Measurements from ENCODE around the gene NF1.

DNA sequence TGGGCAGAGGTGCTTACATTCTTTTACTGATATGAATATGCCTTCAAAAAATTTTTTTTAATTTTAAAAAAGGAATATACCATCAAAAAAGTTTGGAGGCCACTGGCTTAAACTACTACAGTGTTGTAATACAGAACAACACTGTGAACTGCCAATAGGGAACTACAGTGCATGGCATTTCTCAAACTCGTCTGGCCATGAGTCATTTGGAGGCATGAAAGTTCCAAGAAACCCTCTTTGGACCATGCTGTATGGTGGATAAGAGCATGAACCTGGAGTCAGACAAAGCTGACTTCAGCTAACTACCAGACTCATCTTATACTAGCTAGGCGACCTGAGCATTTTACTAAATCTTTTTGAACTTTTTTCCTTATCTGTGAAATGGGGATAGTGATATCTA lies 9.2 kb upstream of the NF1 start:
- TF ChIP-seq HOXB13 (CRISPR knock-in tag; IDR thresholded peaks at IDR 0.05; ENCODE audit: low read depth) = no peak
- TF ChIP-seq ESRRA (IDR thresholded peaks at IDR 0.05; ENCODE audit: borderline replicate concordance, low read length) = no peak
- TF ChIP-seq POLR2A (IDR thresholded peaks at IDR 0.05; ENCODE audit: low read length) = no peak
- no peak for TF ChIP-seq JUN (IDR thresholded peaks at IDR 0.05)
- no peak for TF ChIP-seq CEBPB (IDR thresholded peaks at IDR 0.05)
- TF ChIP-seq, protein P1, sequence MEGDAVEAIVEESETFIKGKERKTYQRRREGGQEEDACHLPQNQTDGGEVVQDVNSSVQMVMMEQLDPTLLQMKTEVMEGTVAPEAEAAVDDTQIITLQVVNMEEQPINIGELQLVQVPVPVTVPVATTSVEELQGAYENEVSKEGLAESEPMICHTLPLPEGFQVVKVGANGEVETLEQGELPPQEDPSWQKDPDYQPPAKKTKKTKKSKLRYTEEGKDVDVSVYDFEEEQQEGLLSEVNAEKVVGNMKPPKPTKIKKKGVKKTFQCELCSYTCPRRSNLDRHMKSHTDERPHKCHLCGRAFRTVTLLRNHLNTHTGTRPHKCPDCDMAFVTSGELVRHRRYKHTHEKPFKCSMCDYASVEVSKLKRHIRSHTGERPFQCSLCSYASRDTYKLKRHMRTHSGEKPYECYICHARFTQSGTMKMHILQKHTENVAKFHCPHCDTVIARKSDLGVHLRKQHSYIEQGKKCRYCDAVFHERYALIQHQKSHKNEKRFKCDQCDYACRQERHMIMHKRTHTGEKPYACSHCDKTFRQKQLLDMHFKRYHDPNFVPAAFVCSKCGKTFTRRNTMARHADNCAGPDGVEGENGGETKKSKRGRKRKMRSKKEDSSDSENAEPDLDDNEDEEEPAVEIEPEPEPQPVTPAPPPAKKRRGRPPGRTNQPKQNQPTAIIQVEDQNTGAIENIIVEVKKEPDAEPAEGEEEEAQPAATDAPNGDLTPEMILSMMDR (IDR thresholded peaks at IDR 0.05) = no peak
- TF ChIP-seq EP300 (IDR thresholded peaks at IDR 0.05) = no peak
- TF ChIP-seq MAZ (IDR thresholded peaks at IDR 0.05; ENCODE audit: borderline replicate concordance, low read depth, low read length) = no peak
- TF ChIP-seq SMC3 (IDR thresholded peaks at IDR 0.05) = no peak
- TF ChIP-seq NFE2L2 (conservative IDR thresholded peaks at IDR 0.05; ENCODE audit: low read length) = no peak
- no peak for TF ChIP-seq HOXA7 (CRISPR knock-in tag; IDR thresholded peaks at IDR 0.05)
- TF ChIP-seq, protein P2, sequence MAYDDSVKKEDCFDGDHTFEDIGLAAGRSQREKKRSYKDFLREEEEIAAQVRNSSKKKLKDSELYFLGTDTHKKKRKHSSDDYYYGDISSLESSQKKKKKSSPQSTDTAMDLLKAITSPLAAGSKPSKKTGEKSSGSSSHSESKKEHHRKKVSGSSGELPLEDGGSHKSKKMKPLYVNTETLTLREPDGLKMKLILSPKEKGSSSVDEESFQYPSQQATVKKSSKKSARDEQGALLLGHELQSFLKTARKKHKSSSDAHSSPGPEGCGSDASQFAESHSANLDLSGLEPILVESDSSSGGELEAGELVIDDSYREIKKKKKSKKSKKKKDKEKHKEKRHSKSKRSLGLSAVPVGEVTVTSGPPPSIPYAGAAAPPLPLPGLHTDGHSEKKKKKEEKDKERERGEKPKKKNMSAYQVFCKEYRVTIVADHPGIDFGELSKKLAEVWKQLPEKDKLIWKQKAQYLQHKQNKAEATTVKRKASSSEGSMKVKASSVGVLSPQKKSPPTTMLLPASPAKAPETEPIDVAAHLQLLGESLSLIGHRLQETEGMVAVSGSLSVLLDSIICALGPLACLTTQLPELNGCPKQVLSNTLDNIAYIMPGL (CRISPR knock-in tag; IDR thresholded peaks at IDR 0.05; ENCODE audit: borderline replicate concordance) = no peak
- TF ChIP-seq, protein P3, sequence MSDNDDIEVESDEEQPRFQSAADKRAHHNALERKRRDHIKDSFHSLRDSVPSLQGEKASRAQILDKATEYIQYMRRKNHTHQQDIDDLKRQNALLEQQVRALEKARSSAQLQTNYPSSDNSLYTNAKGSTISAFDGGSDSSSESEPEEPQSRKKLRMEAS (IDR thresholded peaks at IDR 0.05) = no peak
